GM03348 (cell line): ENCODE measurements around the gene IL10RA.

ENCODE experiments used
- DNase-seq: peaks from one replicate; pipeline ENCODE4 v3.0.0; 2012; ENCODE audit warnings: low spot score

Gene IL10RA

GRCh38 chr11:118046964-118047700, 60.9 kb downstream of the IL10RA start:
- DNase-seq = no peak

- DNase-seq = no peak
Observed at GRCh38 chr11:118047749-118048148, 61.6 kb downstream of the IL10RA start.

GRCh38 chr11:118048472-118049370, 62.5 kb downstream of the IL10RA start:
- no peak for DNase-seq

- no peak for DNase-seq
Observed at GRCh38 chr11:118049771-118050170, 63.6 kb downstream of the IL10RA start.

- no peak for DNase-seq
Observed at GRCh38 chr11:118050208-118050891, 64.2 kb downstream of the IL10RA start.
